GM23248 (cell line): ENCODE measurements around the gene INPPL1. TPM values are rescaled to one million over a fixed set of nuclear protein-coding genes. Genes with fewer than 3 reads are reported as not detected.
"Not testable (repeated sequence)": the region's sequence is repeated elsewhere in the genome, so short reads cannot be mapped to it uniquely, and the experiment has no call there.

ENCODE experiments used
- DNase-seq: peaks from one replicate; pipeline ENCODE4 v3.0.0-alpha.2; 2015
- H2AFZ ChIP-seq: fragments of 200-600 bp; sonication (generic); 2 replicates; pipeline ENCODE4 v1.6.1; 2016; ENCODE audit warnings: antibody characterized with exemption
- H3F3A ChIP-seq: fragments of 200-600 bp; sonication (generic); 2 replicates; pipeline ENCODE4 v1.6.1; 2016; ENCODE audit warnings: mild to moderate bottlenecking, antibody characterized with exemption, mixed run types; ENCODE audit not compliant: insufficient read depth
- H3K27ac ChIP-seq: fragments of 200-600 bp; sonication (generic); 2 replicates; pipeline ENCODE4 v1.5.1; 2016; ENCODE audit warnings: mild to moderate bottlenecking
- H3K27me3 ChIP-seq: fragments of 200-600 bp; sonication (generic); replicated peaks from 2 replicates; pipeline ENCODE4 v1.6.1; 2016; ENCODE audit warnings: mild to moderate bottlenecking; ENCODE audit not compliant: insufficient read depth
- H3K36me3 ChIP-seq: fragments of 200-600 bp; sonication (generic); 2 replicates; pipeline ENCODE4 v1.6.1; 2016; ENCODE audit warnings: low read depth, mild to moderate bottlenecking
- H3K4me1 ChIP-seq: fragments of 200-600 bp; sonication (generic); 2 replicates; pipeline ENCODE4 v1.6.1; 2016; ENCODE audit warnings: mild to moderate bottlenecking; ENCODE audit not compliant: insufficient read depth
- H3K4me2 ChIP-seq: fragments of 200-600 bp; sonication (generic); one replicate; pipeline ENCODE4 v1.6.1; 2016; ENCODE audit warnings: mild to moderate bottlenecking; ENCODE audit not compliant: unreplicated experiment
- H3K4me3 ChIP-seq: fragments of 200-600 bp; sonication (generic); 2 replicates; pipeline ENCODE4 v1.5.1; 2016; ENCODE audit warnings: mild to moderate bottlenecking
- H3K79me2 ChIP-seq: fragments of 200-600 bp; sonication (generic); 2 replicates; pipeline ENCODE4 v1.6.1; 2016; ENCODE audit warnings: mild to moderate bottlenecking; ENCODE audit not compliant: insufficient read depth
- H3K9ac ChIP-seq: fragments of 200-600 bp; sonication (generic); 2 replicates; pipeline ENCODE4 v1.6.1; 2016; ENCODE audit warnings: mild to moderate bottlenecking
- H3K9me2 ChIP-seq: fragments of 200-600 bp; sonication (generic); 2 replicates; pipeline ENCODE4 v1.6.1; 2016; ENCODE audit warnings: mixed run types, mild to moderate bottlenecking, moderate library complexity; ENCODE audit not compliant: insufficient read depth
- H3K9me3 ChIP-seq: fragments of 200-600 bp; sonication (generic); one replicate; pipeline ENCODE4 v1.6.1; 2017; ENCODE audit warnings: low read depth
- H4K20me1 ChIP-seq: fragments of 200-600 bp; sonication (generic); 2 replicates; pipeline ENCODE4 v1.6.0; 2016; ENCODE audit not compliant: insufficient read depth
- EZH2 ChIP-seq: fragments of 200-600 bp; sonication (generic); IDR thresholded peaks from 2 replicates; pipeline ENCODE4 v1.6.1; 2018; ENCODE audit warnings: antibody characterized with exemption, mild to moderate bottlenecking; ENCODE audit not compliant: insufficient read depth, poor library complexity, severe bottlenecking
- EZH2phosphoT487 ChIP-seq: fragments of 200-600 bp; sonication (generic); IDR thresholded peaks from 2 replicates; pipeline ENCODE4 v1.6.1; 2018; ENCODE audit warnings: antibody characterized with exemption, moderate library complexity, mild to moderate bottlenecking, low read depth; ENCODE audit not compliant: insufficient read depth
- whole genome bisulfite sequencing, 2 experiments: methylation state at CpG; one replicate each; pipeline ENCODE4 v1.1.6; 2015 to 2017; ENCODE audit warnings: low lambda C conversion rate in 2 of 2, low coverage in 1 of 2; ENCODE audit errors: missing lambda C conversion rate in 2 of 2; 5-methylcytosine and 5-hydroxymethylcytosine counted together
- in situ Hi-C: fragments of 300-500 bp; cut with MboI; formaldehyde crosslinking; loops from 2 replicates; pipeline ENCODE4 v1.15.0; 2020
- polyA plus RNA-seq: library from polyadenylated mRNA; unstranded; fragments of >200 nt; fragmentation: Nextera tagmentation; extraction: Ambion mirVana; gene quantifications from 2 replicates; pipeline ENCODE4 v1.2.1, GENCODE V29; 2016
- total RNA-seq: library from RNA; depleted of rRNA; stranded (reverse); fragments of >200 nt; shearing (Covaris generic); gene quantifications from 2 replicates; pipeline ENCODE4 v1.2.3, GENCODE V29; 2014

The INPPL1 gene
- total and polyA plus RNA-seq, 2 experiments from 2014 or later, result 28.4 to 68.0 TPM

GRCh38 chr11:72195518-72196270 is 28.9 kb upstream of the INPPL1 start:
- Histone ChIP-seq H3K9me2 (no peaks in the 10 kb centered on the region), H4K20me1 (no peaks in the 10 kb centered on the region), H3F3A (no peaks in the 10 kb centered on the region), H3K36me3 (no peaks in the 10 kb centered on the region), H3K27me3 (no peaks in the 10 kb centered on the region; the same call in 1 of the 2 replicates), H3K4me3 (no peak overlapping the region), H3K27ac (no peak overlapping the region), H3K9me3 (no peaks in the 10 kb centered on the region), H2AFZ (no peak overlapping the region), H3K9ac (no peak overlapping the region), H3K79me2 (no peaks in the 10 kb centered on the region), H3K4me2 (no peak overlapping the region), H3K4me1 (no peaks in the 10 kb centered on the region)
- in situ Hi-C loops, result no loop called here
- TF ChIP-seq EZH2 (no peak), EZH2phosphoT487 (no peak)
- DNase-seq, result no peak
- WGBS, 2 experiments, result 73 to 81% methylated on average over 12 of the region's 12 CpGs

- in situ Hi-C loops, H2AFZ ChIP-seq, H4K20me1 ChIP-seq, H3K9ac ChIP-seq, H3K27me3 ChIP-seq, H3K9me2 ChIP-seq, H3F3A ChIP-seq, H3K4me3 ChIP-seq, H3K36me3 ChIP-seq, H3K4me1 ChIP-seq, DNase-seq, H3K27ac ChIP-seq, H3K79me2 ChIP-seq, H3K4me2 ChIP-seq, H3K9me3 ChIP-seq: not testable (repeated sequence)
- 94 to 97% methylated on average over 8 to 43 of the region's 43 CpGs for WGBS, 2 experiments
These were observed 23.1 kb upstream of the INPPL1 start for GRCh38 chr11:72201445-72201844.

- no peaks in the 10 kb centered on the region for H3K36me3 ChIP-seq
- H3K9ac ChIP-seq, result no peak overlapping the region
- no peak overlapping the region for H2AFZ ChIP-seq
- no peaks in the 10 kb centered on the region for H4K20me1 ChIP-seq
- H3K27ac ChIP-seq, result no peak overlapping the region
- in situ Hi-C loops, result no loop called here
- H3F3A ChIP-seq, result no peaks in the 10 kb centered on the region
- 88 to 90% methylated on average over 6 of the region's 6 CpGs for WGBS, 2 experiments
- no peak for TF ChIP-seq EZH2phosphoT487
- TF ChIP-seq EZH2, result no peak
- no peaks in the 10 kb centered on the region for H3K4me1 ChIP-seq
- H3K4me2 ChIP-seq, result no peak overlapping the region
- no peak for DNase-seq
- no peak overlapping the region for H3K4me3 ChIP-seq
- no peaks in the 10 kb centered on the region for H3K9me2 ChIP-seq
- H3K79me2 ChIP-seq, result no peaks in the 10 kb centered on the region
- no peaks in the 10 kb centered on the region for H3K27me3 ChIP-seq
- H3K9me3 ChIP-seq, result no peaks in the 10 kb centered on the region
These were observed 22.0 kb upstream of the INPPL1 start for GRCh38 chr11:72202571-72202970.

GRCh38 chr11:72203163-72203562 is 21.4 kb upstream of the INPPL1 start:
- H3K27ac ChIP-seq, result no peak overlapping the region
- H3K9ac ChIP-seq, result no peak overlapping the region
- no peak for DNase-seq
- H3K4me2 ChIP-seq, result no peak overlapping the region
- no peak overlapping the region for H3K4me3 ChIP-seq
- no peaks in the 10 kb centered on the region for H3K27me3 ChIP-seq
- no peaks in the 10 kb centered on the region for H3K4me1 ChIP-seq
- H3K9me2 ChIP-seq, result no peaks in the 10 kb centered on the region
- H3F3A ChIP-seq, result no peaks in the 10 kb centered on the region
- WGBS, 2 experiments, result 47 to 50% methylated on average over 2 of the region's 2 CpGs
- H3K9me3 ChIP-seq, result no peaks in the 10 kb centered on the region
- no peaks in the 10 kb centered on the region for H3K79me2 ChIP-seq
- H2AFZ ChIP-seq, result no peak overlapping the region
- in situ Hi-C loops, result no loop called here
- TF ChIP-seq EZH2phosphoT487 (no peak), EZH2 (no peak)
- no peaks in the 10 kb centered on the region for H4K20me1 ChIP-seq
- no peaks in the 10 kb centered on the region for H3K36me3 ChIP-seq

- no peaks in the 10 kb centered on the region for H3K79me2 ChIP-seq
- no peak overlapping the region for H2AFZ ChIP-seq
- no peaks in the 10 kb centered on the region for H3K36me3 ChIP-seq
- no peaks in the 10 kb centered on the region for H3K9me3 ChIP-seq
- DNase-seq, result no peak
- no peak overlapping the region for H3K9ac ChIP-seq
- no peak for TF ChIP-seq EZH2
- TF ChIP-seq EZH2phosphoT487, result no peak
- H3K4me3 ChIP-seq, result no peak overlapping the region
- no peaks in the 10 kb centered on the region for H3K27me3 ChIP-seq
- H3K4me1 ChIP-seq, result no peaks in the 10 kb centered on the region
- no peaks in the 10 kb centered on the region for H3F3A ChIP-seq
- no peaks in the 10 kb centered on the region for H4K20me1 ChIP-seq
- H3K9me2 ChIP-seq, result no peaks in the 10 kb centered on the region
- no peak overlapping the region for H3K27ac ChIP-seq
- no peak overlapping the region for H3K4me2 ChIP-seq
- in situ Hi-C loops, result no loop called here
These were observed 19.7 kb upstream of the INPPL1 start for GRCh38 chr11:72204886-72205285.

GRCh38 chr11:72206794-72207193 is 17.8 kb upstream of the INPPL1 start:
- H3K9ac ChIP-seq, H2AFZ ChIP-seq, H3F3A ChIP-seq, H3K36me3 ChIP-seq, H3K27me3 ChIP-seq, H4K20me1 ChIP-seq, H3K9me3 ChIP-seq, in situ Hi-C loops, H3K27ac ChIP-seq, H3K4me3 ChIP-seq, H3K4me1 ChIP-seq, H3K9me2 ChIP-seq, H3K4me2 ChIP-seq, DNase-seq, H3K79me2 ChIP-seq: not testable (repeated sequence)
- WGBS, 2 experiments, result 34 to 47% methylated on average over 2 of the region's 2 CpGs
